Globus pallidus (tissue), 1 donor: ENCODE data around the gene TENM3.
A peak's percentile ranks its signal among the peaks of the same experiment; 100 is the strongest.
"Not testable (repeated sequence)": the region's sequence is repeated elsewhere in the genome, so short reads cannot be mapped to it uniquely, and the experiment has no call there.

Experiments used
- DNase-seq: peaks from one replicate; pipeline ENCODE4 v3.0.0-alpha.2; 2015; ENCODE audit warnings: low spot score

Gene TENM3

GRCh38 chr4:182814065-182814464 lies 570.9 kb downstream of the TENM3 start:
- not testable (repeated sequence) for DNase-seq

- no peak for DNase-seq
These were observed 575.9 kb downstream of the TENM3 start for GRCh38 chr4:182818926-182819730.

GRCh38 chr4:182819751-182820150 lies 576.5 kb downstream of the TENM3 start:
- DNase-seq = no peak

GRCh38 chr4:182822554-182822953 lies 579.4 kb downstream of the TENM3 start:
- no peak for DNase-seq

- no peak for DNase-seq
These were observed 580.4 kb downstream of the TENM3 start for GRCh38 chr4:182823576-182823975.

- no peak for DNase-seq
These were observed 581.8 kb downstream of the TENM3 start for GRCh38 chr4:182825003-182825402.

- no peak for DNase-seq
These were observed 582.6 kb downstream of the TENM3 start for GRCh38 chr4:182825786-182826185.

GRCh38 chr4:182826391-182826790 lies 583.2 kb downstream of the TENM3 start:
- no peak for DNase-seq

GRCh38 chr4:182827166-182827565 lies 584.0 kb downstream of the TENM3 start:
- no peak for DNase-seq

GRCh38 chr4:182827954-182828353 lies 584.8 kb downstream of the TENM3 start:
- DNase-seq = no peak

- DNase-seq = no peak
These were observed 585.3 kb downstream of the TENM3 start for GRCh38 chr4:182828360-182829025.

GRCh38 chr4:182829196-182829595 lies 586.0 kb downstream of the TENM3 start:
- DNase-seq = no peak

GRCh38 chr4:182831376-182831775 lies 588.2 kb downstream of the TENM3 start:
- DNase-seq = no peak

- DNase-seq = peak; percentile 67
These were observed 589.3 kb downstream of the TENM3 start for GRCh38 chr4:182832352-182833120.

GRCh38 chr4:182835006-182835740 lies 592.0 kb downstream of the TENM3 start:
- DNase-seq = no peak

- no peak for DNase-seq
These were observed 594.6 kb downstream of the TENM3 start for GRCh38 chr4:182837831-182838230.

GRCh38 chr4:182838535-182838934 lies 595.3 kb downstream of the TENM3 start:
- no peak for DNase-seq

GRCh38 chr4:182839256-182839655 lies 596.1 kb downstream of the TENM3 start:
- DNase-seq = no peak

- no peak for DNase-seq
These were observed 596.9 kb downstream of the TENM3 start for GRCh38 chr4:182840108-182840507.

- DNase-seq = no peak
These were observed 599.0 kb downstream of the TENM3 start for GRCh38 chr4:182842104-182842600.

GRCh38 chr4:182842759-182843390 lies 599.7 kb downstream of the TENM3 start:
- no peak for DNase-seq
